K562 (cell line): Measurements from ENCODE around the gene KIF19. TPM values are rescaled to one million over a fixed set of nuclear protein-coding genes. Genes with fewer than 3 reads are reported as not detected.

ENCODE experiments used
- ATAC-seq: fragments of 200-7000 bp; cut with Tn5 transposase; 3 replicates; pipeline ENCODE4 v1.9.1; 2020; ENCODE audit warnings: moderate library complexity
- BruUV-seq: library from RNA; stranded (reverse); fragments of 400-500 nt; replicated peaks from 2 replicates; lab custom pipeline; 2021; lab: Mats Ljungman, UMichigan
- CTCF ChIA-PET: fragments of 300-600 bp; formaldehyde crosslinking; extraction: SDS; loops from one replicate; lab custom pipeline; 2021; ENCODE audit warnings: low intra/inter-chr PET ratio; lab: Yijun Ruan, JAX
- POLR2A ChIA-PET: fragments of 300-600, 350-650 bp; sonication (Branson Sonifier 250); formaldehyde crosslinking; extraction: SDS; loops from one replicate; lab custom pipeline; 2021; ENCODE audit warnings: antibody characterized with exemption, inconsistent platforms; lab: Yijun Ruan, JAX
- DNase-seq, 4 experiments: peaks; one replicate each; pipeline versions ENCODE4 v3.0.0 to v3.0.0-alpha.2; 2011 to 2018; ENCODE audit warnings: low spot score in 3 of 4, mixed read lengths in 3 of 4; ENCODE audit errors: extremely low read depth in 1 of 4
- FAIRE-seq: peaks from 2 replicates; lab custom pipeline; 2011; peaks lifted over from hg19 to GRCh38; lab: Jason Lieb, UNC
- H2AFZ ChIP-seq: 2 replicates; pipeline ENCODE4 v1.6.0; 2011; ENCODE audit warnings: low read depth, low read length, control low read depth, inconsistent platforms
- H3K27ac ChIP-seq: fragments of 200-600 bp; 3 replicates; pipeline ENCODE4 v1.8.0; 2011; ENCODE audit warnings: low read depth, mild to moderate bottlenecking, control low read depth, inconsistent platforms, low read length, moderate library complexity, mixed read lengths; ENCODE audit errors: extremely low read depth
- H3K27me3 ChIP-seq, 2 experiments: fragments of 300-600 bp in 1 of 2; 2 replicates in 1 of 2; 3 replicates in 1 of 2; pipeline versions ENCODE4 v1.6.0 to v1.8.0; 2011; ENCODE audit warnings: inconsistent platforms in 2 of 2, low read length in 2 of 2, mild to moderate bottlenecking in 1 of 2, mixed read lengths in 1 of 2, moderate library complexity in 1 of 2; ENCODE audit not compliant: control insufficient read depth in 2 of 2, insufficient read depth in 2 of 2
- H3K36me3 ChIP-seq: fragments of 300-600 bp; 3 replicates; pipeline ENCODE4 v1.8.0; 2011; ENCODE audit warnings: mild to moderate bottlenecking, low read length, inconsistent platforms; ENCODE audit not compliant: control insufficient read depth, insufficient read depth
- H3K4me1 ChIP-seq, 2 experiments: fragments of 200-600 bp in 1 of 2; replicated peaks in 1 of 2; 2 replicates in 1 of 2; 3 replicates in 1 of 2; pipeline versions ENCODE4 v1.5.1 to v1.8.0; 2011; ENCODE audit warnings: inconsistent platforms in 2 of 2, low read length in 2 of 2, mild to moderate bottlenecking in 1 of 2, mixed read lengths in 1 of 2, moderate library complexity in 1 of 2; ENCODE audit not compliant: control insufficient read depth in 2 of 2, insufficient read depth in 2 of 2
- H3K4me2 ChIP-seq: 2 replicates; pipeline ENCODE4 v1.6.1; 2011; ENCODE audit warnings: low read length, control low read depth, inconsistent platforms, mixed read lengths; ENCODE audit not compliant: insufficient read depth
- H3K4me3 ChIP-seq: fragments of 200-600 bp; sonication (generic), shearing (Covaris generic); 2 replicates; pipeline ENCODE4 v1.5.1; 2016; ENCODE audit warnings: control low read depth, inconsistent platforms
- H3K79me2 ChIP-seq: fragments of 200-600 bp; 3 replicates; pipeline ENCODE4 v1.8.0; 2011; ENCODE audit warnings: low read length, inconsistent platforms; ENCODE audit not compliant: control insufficient read depth, insufficient read depth
- H3K9ac ChIP-seq, 2 experiments: 2 replicates each; pipeline versions ENCODE4 v1.6.0 to v1.6.1; 2011; ENCODE audit warnings: low read depth in 2 of 2, low read length in 2 of 2, control low read depth in 1 of 2, inconsistent platforms in 1 of 2, mild to moderate bottlenecking in 1 of 2, mixed read lengths in 1 of 2; ENCODE audit not compliant: insufficient read depth in 1 of 2
- H3K9me1 ChIP-seq: one replicate; pipeline ENCODE4 v1.6.0; 2011; ENCODE audit warnings: inconsistent platforms, mild to moderate bottlenecking, low read length, moderate library complexity; ENCODE audit not compliant: control insufficient read depth, insufficient read depth
- H3K9me3 ChIP-seq: replicated peaks from 2 replicates; pipeline ENCODE4 v1.5.1; 2011; ENCODE audit warnings: low read depth, low read length, inconsistent platforms; ENCODE audit not compliant: control insufficient read depth, insufficient read depth
- H4K20me1 ChIP-seq: replicated peaks from 2 replicates; pipeline ENCODE4 v1.6.1; 2011; ENCODE audit warnings: low read length, inconsistent platforms, mixed read lengths; ENCODE audit not compliant: control insufficient read depth, insufficient read depth
- GATAD2A ChIP-seq: fragments of 450-650 bp; IDR thresholded peaks from 2 replicates; pipeline ENCODE4 v1.6.1; 2017
- NR2C1 ChIP-seq, 2 experiments: fragments of 450-650 bp; IDR thresholded peaks; 2 replicates each; pipeline ENCODE4 v1.6.1; 2017; ENCODE audit warnings: mild to moderate bottlenecking in 2 of 2, antibody characterized with exemption in 1 of 2, inconsistent platforms in 1 of 2, missing compliant biosample characterization in 1 of 2, missing genetic modification characterization in 1 of 2
- NR2C2 ChIP-seq, 2 experiments: fragments of 200-800 bp in 1 of 2; sonication (Bioruptor generic) in 1 of 2; sonication (generic) in 1 of 2; formaldehyde crosslinking in 1 of 2; IDR thresholded peaks; 2 replicates each; pipeline versions ENCODE4 v1.6.1 to v1.8.0; 2016 to 2022; ENCODE audit warnings: mild to moderate bottlenecking in 1 of 2, missing compliant biosample characterization in 1 of 2, missing genetic modification characterization in 1 of 2, missing genetic modification reagents in 1 of 2
- NRF1 ChIP-seq, 2 experiments: fragments of 450-650 bp; IDR thresholded peaks in 1 of 2; conservative IDR thresholded peaks in 1 of 2; 2 replicates each; pipeline ENCODE4 v1.6.1; 2014; ENCODE audit warnings: mild to moderate bottlenecking in 2 of 2
- REST ChIP-seq, 2 experiments: fragments of 450-650 bp; formaldehyde crosslinking in 1 of 2; IDR thresholded peaks; 2 replicates each; pipeline versions ENCODE4 v1.4.0 to v1.6.1; 2014 to 2020; ENCODE audit warnings: mild to moderate bottlenecking in 2 of 2, borderline replicate concordance in 1 of 2, low read depth in 1 of 2
- SMAD1 ChIP-seq: fragments of 150-350 bp; IDR thresholded peaks from 2 replicates; pipeline ENCODE4 v1.6.1; 2014; ENCODE audit warnings: low read length, low read depth; ENCODE audit not compliant: partially characterized antibody
- SMARCE1 ChIP-seq: fragments of 450-650 bp; IDR thresholded peaks from 2 replicates; pipeline ENCODE4 v1.7.1; 2016; ENCODE audit warnings: mild to moderate bottlenecking
- SP1 ChIP-seq: sonication (generic); formaldehyde crosslinking; IDR thresholded peaks from 2 replicates; pipeline ENCODE4 v1.8.1; 2022; ENCODE audit warnings: mild to moderate bottlenecking, missing genetic modification reagents
- TFAP4 ChIP-seq: sonication (generic); formaldehyde crosslinking; IDR thresholded peaks from 2 replicates; pipeline ENCODE4 v1.8.0; 2022; ENCODE audit warnings: missing genetic modification reagents, mild to moderate bottlenecking, moderate library complexity, borderline replicate concordance
- TGIF2 ChIP-seq: sonication (generic); formaldehyde crosslinking; IDR thresholded peaks from 2 replicates; pipeline ENCODE4 v1.8.1; 2022; ENCODE audit warnings: mild to moderate bottlenecking, missing genetic modification reagents, moderate library complexity
- ZNF165 ChIP-seq: fragments of 250-450 bp; sonication (Bioruptor Pico); IDR thresholded peaks from 2 replicates; pipeline ENCODE4 v1.4.0; 2020; ENCODE audit warnings: borderline replicate concordance
- WGBS: fragments of 100-300 bp; shearing (Covaris generic); methylation state at CpG from one replicate; pipeline ENCODE4 v1.1.6; 2016; ENCODE audit warnings: low coverage, mixed read lengths; ENCODE audit not compliant: insufficient coverage; ENCODE audit errors: missing lambda C conversion rate; 5-methylcytosine and 5-hydroxymethylcytosine counted together
- in situ Hi-C: fragments of 300-500 bp; cut with MboI; formaldehyde crosslinking; loops from 4 replicates; pipeline ENCODE4 v1.15.0; 2018; ENCODE audit warnings: inconsistent platforms, mixed read lengths
- intact Hi-C: fragments of 100-400 bp; cut with micrococcal nuclease; formaldehyde crosslinking; loops from 2 replicates; pipeline ENCODE4 v1.14.2; 2022
- polyA plus RNA-seq, 8 experiments: library from polyadenylated mRNA; depleted of rRNA in 4 of 8; stranded (reverse) in 5 of 8; unstranded in 3 of 8; fragments of >200 nt; fragmentation: Nextera tagmentation in 2 of 8; fragmentation: Illumina TruSeq in 1 of 8; extraction: Ambion mirVana in 2 of 8; extraction: Trizol in 1 of 8; gene quantifications; 2 replicates each; pipeline versions ENCODE4 v1.2.1 to v1.2.3, GENCODE V29; 2011 to 2014; ENCODE audit warnings: inconsistent platforms in 1 of 8, missing spikeins in 1 of 8
- total RNA-seq, 7 experiments: library from RNA; depleted of rRNA in 6 of 7; stranded (reverse); fragments of >200 nt in 6 of 7; fragmentation: Illumina TruSeq in 2 of 7; extraction: Trizol in 2 of 7; gene quantifications; 2 replicates each; pipeline versions ENCODE4 v1.2.1 to v1.2.3, GENCODE V29; 2011 to 2021; ENCODE audit warnings: low replicate concordance in 1 of 7

KIF19 gene
- total and polyA plus RNA-seq, 9 of the 15 experiments (the other 6 are each of a cell fraction or from before 2014, with no cell fraction given), result 0.10 TPM; not detected in 8

- Histone ChIP-seq H3K4me2 (no peak overlapping the region), H3K9ac (no peak overlapping the region), H3K4me1 (peaks cover 0 to 13% of the 10 kb centered on the region in 2 experiments; a peak in 1 of 5 replicates), H3K27me3 (peaks cover 34 to 74% of the 10 kb centered on the region in 2 experiments), H4K20me1 (peaks cover 3% of the 10 kb centered on the region; the same call in 1 of the 2 replicates), H3K9me3 (no peaks in the 10 kb centered on the region), H2AFZ (no peak overlapping the region), H3K27ac (no peak overlapping the region)
- FAIRE-seq (no peak), DNase-seq (no peak)
- CTCF ChIA-PET, result no interaction called here
- intact Hi-C loops, result no loop called here
- 2% methylated on average over 15 of the region's 15 CpGs for WGBS
- in situ Hi-C loops, result loop anchor here (10.0 kb wide), 1 partner anchor 221 kb away; the partner anchor contains the start of gene CD300LD
- peak; percentile 13; the same call in 1 of the 2 replicates for TF ChIP-seq NR2C1 (IDR thresholded peaks at IDR 0.05)
- TF ChIP-seq NR2C1 (tag; IDR thresholded peaks at IDR 0.05), result peak; percentile 69
- no peak for TF ChIP-seq GATAD2A
- no peak for TF ChIP-seq ZNF165 (CRISPR knock-in tag)
- TF ChIP-seq SMAD1, result no peak
- no peak for TF ChIP-seq NR2C2 (CRISPR knock-in tag; IDR thresholded peaks at IDR 0.05)
- peak; percentile 62; the same call in 1 of the 2 replicates for TF ChIP-seq NR2C2 (tag; IDR thresholded peaks at IDR 0.05)
- 0 out of 2 replicates have a peak, but pooled peaks have one; percentile 6 for TF ChIP-seq REST (IDR thresholded peaks at IDR 0.05; ENCODE audit: borderline replicate concordance)
- no peak for TF ChIP-seq REST (CRISPR knock-in tag; IDR thresholded peaks at IDR 0.05; ENCODE audit: low read depth)
- TF ChIP-seq NRF1 (conservative IDR thresholded peaks at IDR 0.05 in 1 of 2, IDR thresholded peaks at IDR 0.05 in 1 of 2), result no peak
- TF ChIP-seq SP1, result no peak
- TF ChIP-seq SMARCE1, result no peak
- 0 out of 2 replicates have a peak, but pooled peaks have one; percentile 22 for TF ChIP-seq TFAP4
- TF ChIP-seq TGIF2, result no peak
- TF ChIP-seq, all 486 proteins: peak for 4
- Histone ChIP-seq H3K4me3 (no peak overlapping the region), H3K79me2 (no peaks in the 10 kb centered on the region), H3K36me3 (no peaks in the 10 kb centered on the region), H3K9me1 (no peaks in the 10 kb centered on the region)
- no TSS peak for BruUV-seq
- peak; percentile 36; the same call in 2 of the 3 replicates for ATAC-seq
- POLR2A ChIA-PET, result interaction anchor here (0.6 to 0.7 kb wide), 2 partner anchors 12 to 41 kb away, joined by 3 read pairs; partner anchors contain the start of gene BTBD17
Measured at GRCh38 chr17:74373838-74374606, 48.0 kb downstream of the KIF19 start.
